Measurements from ENCODE around the gene CTNNA2. TPM values are rescaled to one million over a fixed set of nuclear protein-coding genes. Genes with fewer than 3 reads are reported as not detected.

Gene CTNNA2
- total and polyA plus RNA-seq, 2 of the 8 experiments (the other 6 are each of a cell fraction or from before 2014, with no cell fraction given) = 3.9 to 9.0 TPM

GRCh38 chr2:80348953-80349352 is 836.1 kb downstream of the CTNNA2 start:
- Histone ChIP-seq H3K27ac (ENCODE audit: low read depth, low read length) (no peak overlapping the region), H3K4me2 (ENCODE audit: insufficient read depth in 1 of 2, low read depth in 2 of 2, low read length in 2 of 2) (no peak overlapping the region), H3K56ac (replicated peaks; ENCODE audit: insufficient read length, low read depth, low read length) (no peak overlapping the region), H4K20me1 (replicated peaks in 1 of 2; ENCODE audit: control insufficient read depth in 1 of 2, insufficient read depth in 2 of 2, low read length in 2 of 2) (no peaks in the 10 kb centered on the region), H4K91ac (replicated peaks; ENCODE audit: insufficient read length, low read length) (no peak overlapping the region), H3K14ac (ENCODE audit: insufficient read length) (no peak overlapping the region), H3K4me1 (replicated peaks in 1 of 4; ENCODE audit: control insufficient read depth in 3 of 4, insufficient read depth in 4 of 4, low read length in 3 of 4) (no peaks in the 10 kb centered on the region; a peak in 1 of 7 replicates), H3K23me2 (ENCODE audit: low read depth, low read length) (no peaks in the 10 kb centered on the region), H3K9me3 (ENCODE audit: insufficient read depth in 2 of 2, low read depth in 1 of 2, low read length in 1 of 2) (no peaks in the 10 kb centered on the region), H3K18ac (ENCODE audit: extremely low read depth, low read length) (no peak overlapping the region), H2BK20ac (ENCODE audit: low read length) (no peak overlapping the region), H3K23ac (ENCODE audit: insufficient read length) (no peak overlapping the region), H4K8ac (ENCODE audit: extremely low read depth, insufficient read depth, low read length) (no peak overlapping the region), H2BK5ac (ENCODE audit: low read depth, low read length) (no peak overlapping the region), H3K27me3 (replicated peaks in 1 of 4; ENCODE audit: control insufficient read depth in 3 of 4, extremely low read depth in 1 of 4, insufficient read depth in 3 of 4, low read length in 3 of 4) (no peaks in the 10 kb centered on the region), H3K4ac (replicated peaks; ENCODE audit: insufficient read length, low read depth, low read length) (no peak overlapping the region), H2AK5ac (ENCODE audit: low read depth, low read length) (no peak overlapping the region), H3K4me3 (ENCODE audit: extremely low read depth in 1 of 4, insufficient read depth in 2 of 4, low read depth in 3 of 4, low read length in 4 of 4) (no peak overlapping the region), H2AFZ (ENCODE audit: low read length) (no peak overlapping the region), H4K5ac (ENCODE audit: insufficient read length, low read depth, low read length) (no peak overlapping the region), H2BK15ac (ENCODE audit: low read length) (no peak overlapping the region), H3K79me1 (ENCODE audit: low read depth, low read length) (no peaks in the 10 kb centered on the region), H3K9ac (replicated peaks in 1 of 4; ENCODE audit: extremely low read depth in 1 of 4, low read depth in 3 of 4, low read length in 3 of 4) (no peak overlapping the region), H3K79me2 (ENCODE audit: control insufficient read depth in 1 of 2, insufficient read depth in 2 of 2, low read length in 2 of 2) (no peaks in the 10 kb centered on the region), H2BK12ac (ENCODE audit: low read depth, low read length) (no peak overlapping the region), H3K36me3 (ENCODE audit: control insufficient read depth in 2 of 4, insufficient read depth in 4 of 4, low read length in 3 of 4) (no peaks in the 10 kb centered on the region), H2BK120ac (replicated peaks; ENCODE audit: low read depth, low read length) (no peak overlapping the region)
- POLR2A ChIA-PET (ENCODE audit: partially characterized antibody) = no interaction called here
- DNase-seq (ENCODE audit: low read depth in 1 of 2, low spot score in 2 of 2) = no peak
- CTCF ChIA-PET (ENCODE audit: partially characterized antibody) = interaction anchor here (1.0 to 1.3 kb wide), 3 partner anchors 23 to 137 kb away, joined by 3 to 5 read pairs (median 4); no protein-coding TSS in a partner anchor
- FAIRE-seq = no peak
- no peak for TF ChIP-seq KDM5A (IDR thresholded peaks at IDR 0.05; ENCODE audit: low read length)
- TF ChIP-seq TAF7 (optimal IDR thresholded peaks at IDR 0.05; ENCODE audit: borderline replicate concordance, low read depth, low read length) = no peak
- TF ChIP-seq FOSL1 (IDR thresholded peaks at IDR 0.05; ENCODE audit: insufficient read depth, low read depth, low read length) = no peak
- TF ChIP-seq BCL11A (IDR thresholded peaks at IDR 0.05; ENCODE audit: low read depth in 2 of 2, low read length in 2 of 2) = no peak
- no peak for TF ChIP-seq KDM1A (IDR thresholded peaks at IDR 0.05; ENCODE audit: borderline replicate concordance, low read length)
- TF ChIP-seq HDAC6 (IDR thresholded peaks at IDR 0.05; ENCODE audit: low read depth, low read length) = no peak
- TF ChIP-seq TEAD4 (IDR thresholded peaks at IDR 0.05; ENCODE audit: low read depth, low read length) = no peak
- no peak for TF ChIP-seq RBBP5 (IDR thresholded peaks at IDR 0.05; ENCODE audit: borderline replicate concordance, low read depth, low read length)
- no peak for TF ChIP-seq SUZ12 (IDR thresholded peaks at IDR 0.05; ENCODE audit: low read length)
- TF ChIP-seq POU5F1 (IDR thresholded peaks at IDR 0.05; ENCODE audit: low read depth, low read length) = no peak
- no peak for TF ChIP-seq RNF2 (IDR thresholded peaks at IDR 0.05; ENCODE audit: borderline replicate concordance, low read depth, low read length, missing control alignments, poor library complexity, severe bottlenecking)

Measured in H1 (cell line).